ENCODE results near the gene TSPAN32. TPM values are rescaled to one million over a fixed set of nuclear protein-coding genes. Genes with fewer than 3 reads are reported as not detected.
A peak's percentile ranks its signal among the peaks of the same experiment; 100 is the strongest.

TSPAN32 gene
- total RNA-seq, 1 experiment from 2014 or later = not detected

DNA sequence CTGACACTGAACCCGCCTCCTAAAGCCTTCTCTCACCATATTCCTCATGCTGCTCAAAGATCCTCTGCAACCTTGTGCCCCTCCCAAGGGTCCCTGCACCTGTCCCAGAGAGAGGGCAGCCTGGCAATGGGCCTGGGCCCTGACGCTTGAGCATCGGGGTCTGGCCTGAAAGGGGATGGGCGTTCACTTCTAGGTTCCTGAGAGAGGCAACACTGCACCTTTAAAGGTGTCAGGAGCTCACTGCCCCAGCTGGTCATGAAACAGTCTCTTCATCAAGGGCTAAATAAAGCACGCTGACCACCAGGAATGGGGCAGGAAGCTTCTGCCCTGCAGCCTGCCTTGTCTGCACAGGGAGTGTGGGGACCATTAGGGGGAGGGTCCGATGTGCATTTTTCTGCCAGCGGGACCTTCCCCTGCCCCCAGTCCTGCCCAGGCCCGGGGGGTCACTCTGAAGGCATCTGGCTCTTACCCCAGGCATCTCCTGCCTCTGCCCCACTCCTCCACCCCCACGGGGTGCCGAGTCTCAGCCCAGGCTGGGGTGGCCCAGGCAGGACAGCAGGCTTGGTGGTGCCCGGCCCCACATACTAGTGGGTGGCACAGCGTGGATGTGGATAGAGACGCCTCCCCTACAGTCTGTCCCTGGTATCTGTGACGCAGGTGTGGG, 3.5 kb upstream of the TSPAN32 start:
- Mint-ChIP-seq H3K27me3 (ENCODE audit: insufficient read depth, unreplicated experiment) (no peaks in the 10 kb centered on the region), H3K4me1 (ENCODE audit: insufficient read depth, unreplicated experiment) (no peaks in the 10 kb centered on the region), H3K27ac (ENCODE audit: low read depth, unreplicated experiment) (no peak overlapping the region), H3K36me3 (ENCODE audit: insufficient read depth, unreplicated experiment) (no peaks in the 10 kb centered on the region), H3K9me3 (ENCODE audit: unreplicated experiment) (no peaks in the 10 kb centered on the region), H3K4me3 (ENCODE audit: unreplicated experiment) (no peak overlapping the region)
- no peak for DNase-seq (ENCODE audit: unreplicated experiment)
- intact Hi-C loops (cut with micrococcal nuclease) = no loop called here
- TF ChIP-seq, protein P1, sequence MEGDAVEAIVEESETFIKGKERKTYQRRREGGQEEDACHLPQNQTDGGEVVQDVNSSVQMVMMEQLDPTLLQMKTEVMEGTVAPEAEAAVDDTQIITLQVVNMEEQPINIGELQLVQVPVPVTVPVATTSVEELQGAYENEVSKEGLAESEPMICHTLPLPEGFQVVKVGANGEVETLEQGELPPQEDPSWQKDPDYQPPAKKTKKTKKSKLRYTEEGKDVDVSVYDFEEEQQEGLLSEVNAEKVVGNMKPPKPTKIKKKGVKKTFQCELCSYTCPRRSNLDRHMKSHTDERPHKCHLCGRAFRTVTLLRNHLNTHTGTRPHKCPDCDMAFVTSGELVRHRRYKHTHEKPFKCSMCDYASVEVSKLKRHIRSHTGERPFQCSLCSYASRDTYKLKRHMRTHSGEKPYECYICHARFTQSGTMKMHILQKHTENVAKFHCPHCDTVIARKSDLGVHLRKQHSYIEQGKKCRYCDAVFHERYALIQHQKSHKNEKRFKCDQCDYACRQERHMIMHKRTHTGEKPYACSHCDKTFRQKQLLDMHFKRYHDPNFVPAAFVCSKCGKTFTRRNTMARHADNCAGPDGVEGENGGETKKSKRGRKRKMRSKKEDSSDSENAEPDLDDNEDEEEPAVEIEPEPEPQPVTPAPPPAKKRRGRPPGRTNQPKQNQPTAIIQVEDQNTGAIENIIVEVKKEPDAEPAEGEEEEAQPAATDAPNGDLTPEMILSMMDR (IDR thresholded peaks at IDR 0.05; ENCODE audit: unreplicated experiment) = no peak
- CTCF ChIA-PET = interaction anchor here (0.7 to 10.6 kb wide), 10 partner anchors 24 to 1319 kb away, joined by 3 to 240 read pairs (median 7); no protein-coding TSS in a partner anchor
- no TSS peak for BruUV-seq (replicated peaks)
- POLR2A ChIA-PET = no interaction called here

DNA sequence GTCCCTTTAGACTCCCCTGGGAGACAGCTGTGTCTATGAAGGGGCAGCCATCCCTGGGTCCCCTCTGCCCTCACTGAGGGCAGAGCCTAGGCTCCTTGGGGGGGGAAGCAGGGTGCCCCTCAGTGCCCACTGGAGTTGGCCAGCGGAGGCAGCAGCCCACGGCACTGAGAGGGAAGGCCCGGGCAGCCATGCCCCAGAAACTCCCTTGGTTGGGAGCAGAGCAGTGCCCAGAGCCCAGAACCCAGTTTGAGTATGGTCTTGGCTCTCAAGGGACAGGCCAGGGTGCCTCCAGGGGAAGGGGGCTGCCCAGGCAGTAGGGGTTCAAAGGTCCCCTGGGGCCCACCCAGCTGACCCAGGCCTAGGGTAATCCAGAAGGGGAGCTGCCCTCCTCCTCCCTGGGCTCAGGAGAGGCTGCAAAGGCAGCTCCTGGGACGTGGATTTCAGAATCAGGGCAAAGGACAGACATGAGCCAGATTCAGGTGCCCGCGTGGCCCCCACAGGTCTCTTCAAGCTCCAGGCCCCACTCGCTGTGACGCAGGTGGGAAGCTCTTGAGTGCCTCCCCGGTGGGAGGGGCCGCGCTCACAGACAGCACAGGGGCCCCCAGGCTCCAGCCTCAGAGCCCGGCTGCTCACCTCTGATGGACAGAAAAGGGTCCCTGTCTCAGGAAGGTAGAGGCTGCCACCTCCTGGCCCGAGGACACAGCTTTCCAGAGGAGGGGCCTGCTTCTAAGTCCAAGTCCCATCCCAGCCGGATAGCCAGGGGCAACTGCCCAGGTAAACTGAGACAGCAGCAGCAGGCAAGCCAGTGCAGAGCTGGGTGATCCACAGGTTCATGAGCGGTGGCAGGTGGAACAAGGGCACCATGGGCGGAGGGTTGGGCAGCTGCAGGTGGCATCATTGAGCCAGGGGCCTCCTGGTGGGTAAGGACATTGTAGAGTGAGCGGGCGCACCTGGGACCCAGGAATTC, 2.7 kb upstream of the TSPAN32 start:
- H3K27me3 Mint-ChIP-seq (ENCODE audit: insufficient read depth, unreplicated experiment) = no peaks in the 10 kb centered on the region

DNA sequence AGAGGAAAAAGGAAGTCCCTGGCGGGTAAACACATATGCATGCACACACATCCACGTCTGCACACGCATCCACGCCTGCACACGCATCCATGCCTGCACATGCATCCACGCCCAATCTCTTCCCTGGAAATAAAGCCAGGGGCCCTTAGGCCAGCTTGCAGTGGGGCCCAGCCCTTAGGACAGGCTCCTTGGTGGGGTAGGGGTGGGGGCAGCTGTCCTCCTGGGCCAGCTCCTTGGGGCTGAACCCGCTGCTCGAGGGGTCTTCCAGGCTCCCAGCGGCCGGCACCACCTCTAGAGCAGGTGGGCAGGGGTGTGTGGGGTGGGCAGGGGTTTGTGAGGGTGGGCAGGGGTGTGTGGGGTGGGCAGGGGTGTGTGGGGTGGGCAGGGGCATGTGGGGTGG, 2.0 kb upstream of the TSPAN32 start:
- no TSS peak for BruUV-seq (replicated peaks)
- H3K27me3 Mint-ChIP-seq (ENCODE audit: insufficient read depth, unreplicated experiment) = no peaks in the 10 kb centered on the region
- no peak for DNase-seq (ENCODE audit: unreplicated experiment)
- no peaks in the 10 kb centered on the region for H3K9me3 Mint-ChIP-seq (ENCODE audit: unreplicated experiment)
- H3K4me1 Mint-ChIP-seq (ENCODE audit: insufficient read depth, unreplicated experiment) = no peaks in the 10 kb centered on the region
- no peak overlapping the region for H3K27ac Mint-ChIP-seq (ENCODE audit: low read depth, unreplicated experiment)
- no peak overlapping the region for H3K4me3 Mint-ChIP-seq (ENCODE audit: unreplicated experiment)
- POLR2A ChIA-PET = no interaction called here
- intact Hi-C loops (cut with micrococcal nuclease) = loop anchor here (1.0 kb wide), 2 partner anchors 102 to 133 kb away; no protein-coding TSS in a partner anchor
- TF ChIP-seq, protein P1 (IDR thresholded peaks at IDR 0.05; ENCODE audit: unreplicated experiment) = no peak
- H3K36me3 Mint-ChIP-seq (ENCODE audit: insufficient read depth, unreplicated experiment) = no peaks in the 10 kb centered on the region
- CTCF ChIA-PET = interaction anchor here (0.6 to 10.6 kb wide), 13 partner anchors 12 to 121 kb away, joined by 3 to 240 read pairs (median 4); no protein-coding TSS in a partner anchor

More for the DNA sequence above, 2.7 kb upstream of the TSPAN32 start:
- BruUV-seq (replicated peaks) = no TSS peak
- Mint-ChIP-seq H3K27ac (ENCODE audit: low read depth, unreplicated experiment) (no peak overlapping the region), H3K4me3 (ENCODE audit: unreplicated experiment) (no peak overlapping the region), H3K9me3 (ENCODE audit: unreplicated experiment) (no peaks in the 10 kb centered on the region), H3K4me1 (ENCODE audit: insufficient read depth, unreplicated experiment) (no peaks in the 10 kb centered on the region), H3K36me3 (ENCODE audit: insufficient read depth, unreplicated experiment) (no peaks in the 10 kb centered on the region)
- peak; percentile 43 for DNase-seq (ENCODE audit: unreplicated experiment)
- intact Hi-C loops (cut with micrococcal nuclease) = loop anchor here (1.0 kb wide), 2 partner anchors 102 to 133 kb away; no protein-coding TSS in a partner anchor
- TF ChIP-seq, protein P1 (IDR thresholded peaks at IDR 0.05; ENCODE audit: unreplicated experiment) = peak; percentile 38
- POLR2A ChIA-PET = no interaction called here
- CTCF ChIA-PET = interaction anchor here (0.5 to 10.6 kb wide), 19 partner anchors 11 to 1318 kb away, joined by 3 to 240 read pairs (median 4); no protein-coding TSS in a partner anchor
